ENCODE data around the gene KLF7. TPM values are rescaled to one million over a fixed set of nuclear protein-coding genes. Genes with fewer than 3 reads are reported as not detected.
A peak's percentile ranks its signal among the peaks of the same experiment; 100 is the strongest.

Gene KLF7
- polyA plus RNA-seq, 3 donors, result 9.4 to 40.7 (median 10.3) TPM

GRCh38 chr2:207088839-207089238 is 76.9 kb downstream of the KLF7 start:
- peaks cover 19% of the 10 kb centered on the region for H3K4me1 Mint-ChIP-seq
- no peak overlapping the region for H3K27ac Mint-ChIP-seq

GRCh38 chr2:207088276-207088675 is 77.5 kb downstream of the KLF7 start:
- no peaks in the 10 kb centered on the region for H3K27me3 ChIP-seq (ENCODE audit: control insufficient read depth in 2 of 2, insufficient read depth in 2 of 2, low read length in 2 of 2)
- DNase-seq, result no peak
- Mint-ChIP-seq H3K27me3 (ENCODE audit: low read depth in 3 of 3) (peaks cover 0 to 1% (median 0%) of the 10 kb centered on the region in 3 donors), H3K36me3 (peaks cover 66 to 72% of the 10 kb centered on the region in 2 donors), H3K27ac (peak overlapping the region in 2 of 7 donors; percentile 8 to 39), H3K9me3 (peaks cover 0 to 9% (median 3%) of the 10 kb centered on the region in 7 donors), H3K4me3 (no peak overlapping the region), H3K4me1 (peaks cover 19% of the 10 kb centered on the region)
- H2AFZ ChIP-seq (ENCODE audit: insufficient read depth, low read depth, low read length, poor library complexity, severe bottlenecking), result no peak overlapping the region
- no CpG with 5 or more reads among the region's 7 CpGs for WGBS (ENCODE audit: insufficient coverage)
- intact Hi-C loops (cut with micrococcal nuclease), result no loop called here
- H3K4me1 ChIP-seq (ENCODE audit: control insufficient read depth in 1 of 2, insufficient read depth in 2 of 2, low read length in 2 of 2), result peaks cover 0 to 10% of the 10 kb centered on the region in 2 donors
- H3K79me2 ChIP-seq (ENCODE audit: insufficient read depth, low read length), result peaks cover 18% of the 10 kb centered on the region
- H3K9ac ChIP-seq (ENCODE audit: insufficient read depth, low read length, poor library complexity, severe bottlenecking), result no peak overlapping the region
- H3K36me3 ChIP-seq (replicated peaks in 1 of 2; ENCODE audit: control insufficient read depth in 1 of 2, insufficient read depth in 2 of 2, low read length in 2 of 2), result peaks cover 49 to 83% of the 10 kb centered on the region in 2 donors
- no peak for TF ChIP-seq CTCF (IDR thresholded peaks at IDR 0.05)
- H4K20me1 ChIP-seq (ENCODE audit: insufficient read depth, low read length), result peaks cover 98% of the 10 kb centered on the region
- H3K4me2 ChIP-seq (replicated peaks; ENCODE audit: extremely low read depth, low read length, poor library complexity, severe bottlenecking), result no peak overlapping the region
- no peak overlapping the region for H3K4me3 ChIP-seq (replicated peaks in 1 of 3; ENCODE audit: low read depth in 2 of 3, low read length in 3 of 3)
- no peak overlapping the region for H3K27ac ChIP-seq (ENCODE audit: low read depth in 1 of 2, low read length in 2 of 2)
- H3K9me3 ChIP-seq (replicated peaks in 1 of 2; ENCODE audit: control insufficient read depth in 1 of 2, insufficient read depth in 1 of 2, low read length in 2 of 2), result peaks cover 4% of the 10 kb centered on the region in 2 donors

More at GRCh38 chr2:207088839-207089238, 76.9 kb downstream of the KLF7 start:
- no peak for DNase-seq
- H3K4me3 Mint-ChIP-seq, result no peak overlapping the region
- Histone ChIP-seq H3K79me2 (ENCODE audit: insufficient read depth, low read length) (peaks cover 22% of the 10 kb centered on the region), H3K4me2 (replicated peaks; ENCODE audit: extremely low read depth, low read length, poor library complexity, severe bottlenecking) (no peak overlapping the region), H3K4me3 (replicated peaks in 1 of 3; ENCODE audit: low read depth in 2 of 3, low read length in 3 of 3) (no peak overlapping the region), H3K9me3 (replicated peaks in 1 of 2; ENCODE audit: control insufficient read depth in 1 of 2, insufficient read depth in 1 of 2, low read length in 2 of 2) (peaks cover 4% of the 10 kb centered on the region in 2 donors), H2AFZ (ENCODE audit: insufficient read depth, low read depth, low read length, poor library complexity, severe bottlenecking) (no peak overlapping the region), H3K4me1 (ENCODE audit: control insufficient read depth in 1 of 2, insufficient read depth in 2 of 2, low read length in 2 of 2) (peaks cover 0 to 10% of the 10 kb centered on the region in 2 donors), H3K9ac (ENCODE audit: insufficient read depth, low read length, poor library complexity, severe bottlenecking) (no peak overlapping the region), H3K27ac (ENCODE audit: low read depth in 1 of 2, low read length in 2 of 2) (no peak overlapping the region), H3K27me3 (ENCODE audit: control insufficient read depth in 2 of 2, insufficient read depth in 2 of 2, low read length in 2 of 2) (no peaks in the 10 kb centered on the region), H4K20me1 (ENCODE audit: insufficient read depth, low read length) (peaks cover 97% of the 10 kb centered on the region), H3K36me3 (replicated peaks in 1 of 2; ENCODE audit: control insufficient read depth in 1 of 2, insufficient read depth in 2 of 2, low read length in 2 of 2) (peaks cover 43 to 83% of the 10 kb centered on the region in 2 donors)
- TF ChIP-seq CTCF (IDR thresholded peaks at IDR 0.05), result no peak
- WGBS (ENCODE audit: insufficient coverage), result no CpG with 5 or more reads among the region's 3 CpGs
- H3K27me3 Mint-ChIP-seq (ENCODE audit: low read depth in 3 of 3), result peaks cover 0 to 1% (median 0%) of the 10 kb centered on the region in 3 donors
- peaks cover 0 to 9% (median 5%) of the 10 kb centered on the region in 7 donors for H3K9me3 Mint-ChIP-seq
- intact Hi-C loops (cut with micrococcal nuclease), result no loop called here
- H3K36me3 Mint-ChIP-seq, result peaks cover 62 to 68% of the 10 kb centered on the region in 2 donors

All from CD14-positive monocyte (primary cell).